ENCODE results near the gene VEGFD.

- TF ChIP-seq CTCF (IDR thresholded peaks at IDR 0.05), result no peak
- TF ChIP-seq POLR2A (IDR thresholded peaks at IDR 0.05), result no peak
Measured at GRCh38 chrX:15350329-15350996, 33.8 kb downstream of the VEGFD start.

All from upper lobe of left lung (tissue), 4 donors.